ENCODE measurements around the gene TRIM47.
A peak's percentile ranks its signal among the peaks of the same experiment; 100 is the strongest.

Gene TRIM47

GRCh38 chr17:75828076-75828400 lies 50.3 kb downstream of the TRIM47 start:
- DNase-seq = peak; percentile 58

DNA sequence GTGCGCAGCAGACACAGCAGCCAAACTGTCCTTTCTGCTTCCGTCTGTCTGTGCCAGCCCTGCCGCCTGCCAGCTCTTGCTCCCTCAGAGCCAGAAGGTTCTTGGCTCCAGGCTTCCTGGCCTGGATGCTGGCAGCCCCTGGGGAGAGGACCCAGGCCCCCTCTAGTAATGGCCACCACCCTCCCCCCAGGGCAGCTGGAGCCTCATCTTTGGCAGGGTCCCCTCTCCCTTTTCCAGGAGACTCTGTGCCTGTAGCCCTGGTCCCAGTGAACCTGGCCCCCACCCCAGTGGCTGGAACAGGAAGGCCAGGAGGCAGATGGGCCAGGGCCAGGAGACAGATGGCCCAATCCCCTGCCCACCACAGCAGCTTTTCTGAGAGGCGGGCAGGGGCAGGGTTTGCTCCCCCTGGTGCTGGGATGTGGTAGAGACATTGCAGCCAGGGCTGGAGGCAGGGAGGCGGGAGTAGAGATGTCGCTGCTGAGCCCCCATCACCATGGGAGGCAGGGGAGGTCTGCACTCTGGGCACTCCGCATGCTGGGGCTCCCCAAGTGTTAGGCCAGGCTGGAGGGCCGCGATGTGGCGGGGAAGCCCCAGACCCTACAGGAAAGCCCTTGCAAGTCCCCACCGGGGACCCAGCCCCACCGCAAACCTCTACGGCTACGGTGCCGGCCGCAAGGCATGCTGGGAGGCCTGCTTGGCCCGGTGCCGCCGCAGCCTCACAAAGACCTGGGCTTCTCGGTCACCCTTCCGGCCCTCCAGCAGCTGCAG lies 50.9 kb downstream of the TRIM47 start:
- peak; percentile 74 for DNase-seq

DNA sequence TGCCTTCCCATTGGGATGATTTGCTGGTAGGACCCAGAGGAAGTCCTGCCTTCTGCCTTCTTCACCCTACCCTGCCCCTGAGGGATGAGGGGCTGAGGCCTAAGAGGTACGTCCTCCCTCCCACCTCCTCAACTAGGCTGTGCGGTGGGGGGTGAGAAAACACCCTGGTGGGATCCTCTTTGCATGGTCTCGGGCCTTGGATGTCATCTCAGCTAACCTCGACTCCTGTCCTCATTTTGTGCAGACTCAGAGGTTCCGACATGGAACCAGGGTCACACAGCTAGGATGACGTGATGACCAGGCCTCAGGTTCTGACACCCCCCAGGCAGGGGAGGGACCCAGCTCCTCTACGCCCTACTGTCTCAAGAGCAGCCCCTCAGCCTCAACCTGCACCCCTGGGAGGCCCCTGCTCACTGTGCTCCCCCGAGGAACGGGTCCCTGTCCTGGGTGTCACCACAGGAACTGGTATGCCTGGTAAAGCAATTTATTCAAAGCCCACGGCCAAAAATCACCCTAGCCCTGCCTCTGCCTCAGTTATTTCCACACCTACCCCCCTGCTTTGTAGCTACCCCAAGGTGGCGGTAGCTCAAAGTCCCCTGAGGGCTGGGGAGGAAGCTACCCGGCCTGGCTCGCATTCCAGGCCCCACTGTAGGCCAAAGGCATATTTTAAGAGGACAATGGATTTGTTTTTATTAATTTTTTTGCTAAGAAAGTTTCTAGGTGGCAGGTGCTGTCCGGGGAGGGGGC lies 51.6 kb downstream of the TRIM47 start:
- no peak for DNase-seq

DNA sequence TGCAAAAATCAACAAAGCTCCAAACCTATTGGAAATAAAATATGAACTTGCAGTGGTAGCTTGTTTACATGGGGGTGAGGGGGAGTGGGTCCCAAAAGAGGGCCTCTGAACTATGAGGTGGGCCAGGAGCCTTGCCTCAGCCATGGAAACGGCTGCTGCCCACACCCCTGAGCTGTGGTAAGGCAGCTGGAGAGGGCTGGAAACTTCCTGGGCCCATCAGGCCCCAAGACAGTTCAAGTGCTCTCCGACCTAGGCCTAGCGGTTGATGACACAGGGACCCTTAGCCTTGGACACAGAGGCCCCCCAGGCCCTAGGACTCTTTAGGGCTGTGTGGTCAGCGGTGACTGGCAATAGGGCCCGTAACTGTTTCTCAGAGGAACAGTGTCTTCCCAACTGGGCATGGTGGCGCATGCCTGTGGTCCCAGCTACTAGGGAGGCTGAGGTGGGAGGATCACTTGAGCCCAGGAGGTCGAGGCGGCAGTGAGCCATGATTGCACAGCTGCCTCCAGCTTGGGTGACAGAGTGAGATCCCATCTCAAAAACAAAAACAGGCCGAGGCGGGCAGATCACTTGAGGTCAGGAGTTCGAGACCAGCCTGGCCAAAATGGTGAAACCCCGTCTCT lies 52.5 kb downstream of the TRIM47 start:
- no peak for DNase-seq

DNA sequence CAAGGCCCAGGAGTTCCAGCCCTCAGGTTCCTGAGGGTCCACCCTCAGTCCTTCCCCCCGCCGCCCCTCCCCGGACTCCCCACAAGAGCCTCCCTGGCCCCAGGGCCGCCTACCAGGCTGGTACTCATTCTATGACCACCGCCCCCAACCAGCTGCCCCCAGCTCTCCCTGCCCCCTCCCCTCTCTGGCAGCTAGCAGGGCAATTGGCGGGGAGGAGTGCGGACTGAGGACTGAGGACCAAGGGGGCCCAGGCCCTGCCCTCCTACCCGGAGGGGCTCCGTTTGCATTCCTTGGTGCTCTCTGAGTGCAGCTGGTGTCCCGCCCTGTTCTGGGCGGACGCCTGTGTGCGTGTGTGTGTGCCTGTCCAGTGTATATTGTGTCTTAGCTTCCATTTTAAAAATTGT lies 53.2 kb downstream of the TRIM47 start:
- no peak for DNase-seq

- no peak for DNase-seq
Observed at GRCh38 chr17:75824666-75825065, 53.7 kb downstream of the TRIM47 start.

Data from activated gamma-delta T cell treated with Interleukin-2 at 50 U/mL for 16 hours (primary cell).